Metanephros (tissue), 2 donors: ENCODE data around the gene ATP10A. TPM values are rescaled to one million over a fixed set of nuclear protein-coding genes. Genes with fewer than 3 reads are reported as not detected.

Experiments used
- small RNA-seq: library from RNA; depleted of rRNA; stranded (forward); fragments of <200 nt; gene quantifications from one replicate; pipeline ENCODE3, GENCODE V24; 2014; ENCODE audit warnings: low replicate concordance
- total RNA-seq: library from RNA; depleted of rRNA; stranded (reverse); fragments of >200 nt; gene quantifications from one replicate; pipeline ENCODE4 v1.2.3, GENCODE V29; 2014

The ATP10A gene, protein sequence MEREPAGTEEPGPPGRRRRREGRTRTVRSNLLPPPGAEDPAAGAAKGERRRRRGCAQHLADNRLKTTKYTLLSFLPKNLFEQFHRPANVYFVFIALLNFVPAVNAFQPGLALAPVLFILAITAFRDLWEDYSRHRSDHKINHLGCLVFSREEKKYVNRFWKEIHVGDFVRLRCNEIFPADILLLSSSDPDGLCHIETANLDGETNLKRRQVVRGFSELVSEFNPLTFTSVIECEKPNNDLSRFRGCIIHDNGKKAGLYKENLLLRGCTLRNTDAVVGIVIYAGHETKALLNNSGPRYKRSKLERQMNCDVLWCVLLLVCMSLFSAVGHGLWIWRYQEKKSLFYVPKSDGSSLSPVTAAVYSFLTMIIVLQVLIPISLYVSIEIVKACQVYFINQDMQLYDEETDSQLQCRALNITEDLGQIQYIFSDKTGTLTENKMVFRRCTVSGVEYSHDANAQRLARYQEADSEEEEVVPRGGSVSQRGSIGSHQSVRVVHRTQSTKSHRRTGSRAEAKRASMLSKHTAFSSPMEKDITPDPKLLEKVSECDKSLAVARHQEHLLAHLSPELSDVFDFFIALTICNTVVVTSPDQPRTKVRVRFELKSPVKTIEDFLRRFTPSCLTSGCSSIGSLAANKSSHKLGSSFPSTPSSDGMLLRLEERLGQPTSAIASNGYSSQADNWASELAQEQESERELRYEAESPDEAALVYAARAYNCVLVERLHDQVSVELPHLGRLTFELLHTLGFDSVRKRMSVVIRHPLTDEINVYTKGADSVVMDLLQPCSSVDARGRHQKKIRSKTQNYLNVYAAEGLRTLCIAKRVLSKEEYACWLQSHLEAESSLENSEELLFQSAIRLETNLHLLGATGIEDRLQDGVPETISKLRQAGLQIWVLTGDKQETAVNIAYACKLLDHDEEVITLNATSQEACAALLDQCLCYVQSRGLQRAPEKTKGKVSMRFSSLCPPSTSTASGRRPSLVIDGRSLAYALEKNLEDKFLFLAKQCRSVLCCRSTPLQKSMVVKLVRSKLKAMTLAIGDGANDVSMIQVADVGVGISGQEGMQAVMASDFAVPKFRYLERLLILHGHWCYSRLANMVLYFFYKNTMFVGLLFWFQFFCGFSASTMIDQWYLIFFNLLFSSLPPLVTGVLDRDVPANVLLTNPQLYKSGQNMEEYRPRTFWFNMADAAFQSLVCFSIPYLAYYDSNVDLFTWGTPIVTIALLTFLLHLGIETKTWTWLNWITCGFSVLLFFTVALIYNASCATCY (N-terminal part only)
- 5.1 TPM for total RNA-seq

GRCh38 chr15:25863111-25863967 lies at the start of gene ATP10A:
Gene ATP10A, minus strand, starts transcription at chr15:25863327. Its CDS starts 231 bp downstream, at chr15:25863096.

Small RNA genes within 50 kb of the gene (small RNA-seq; reads per million reads assigned to genes)
- gene MIR4715 (not detected), gene RNA5SP390 (not detected)
